GM21737 (cell line): Measurements from ENCODE around the gene PSEN1.

Experiments
- ATAC-seq: cut with Tn5 transposase; IDR thresholded peaks from one replicate; pipeline ENCODE4 v1.9.1; 2021; ENCODE audit warnings: mild to moderate bottlenecking, moderate library complexity; ENCODE audit not compliant: unreplicated experiment

PSEN1 gene

GRCh38 chr14:73136387-73137225 lies at the start of gene PSEN1:
Gene PSEN1 (plus strand): TSS chr14:73136507. CDS start chr14:73148020, 11,513 bp downstream.
- ATAC-seq = peak; percentile 93

GRCh38 chr14:73091044-73091443 lies 45.3 kb upstream of the PSEN1 start:
- ATAC-seq = no peak

GRCh38 chr14:73097421-73097820 lies 38.9 kb upstream of the PSEN1 start:
- no peak for ATAC-seq

DNA sequence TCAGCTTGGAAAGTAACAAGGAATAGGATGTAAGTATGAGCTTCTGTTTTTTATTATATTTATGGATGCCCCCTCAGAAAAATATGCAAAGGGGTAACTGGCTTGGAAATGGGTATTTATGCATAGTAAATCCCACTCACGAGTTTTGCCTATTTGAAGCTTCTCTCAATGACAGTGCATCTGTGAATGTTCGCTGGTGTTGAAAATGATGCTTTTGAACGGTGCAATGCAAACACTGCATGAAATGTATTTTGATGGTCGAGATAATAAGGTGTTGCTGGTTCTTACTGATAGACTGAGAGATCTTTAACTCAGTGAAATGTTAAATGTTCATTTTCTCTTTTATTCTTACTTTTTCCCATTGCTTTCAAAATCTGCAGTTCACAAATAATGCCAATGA lies 36.0 kb upstream of the PSEN1 start:
- no peak for ATAC-seq

GRCh38 chr14:73102806-73103497 lies 33.4 kb upstream of the PSEN1 start:
- no peak for ATAC-seq

DNA sequence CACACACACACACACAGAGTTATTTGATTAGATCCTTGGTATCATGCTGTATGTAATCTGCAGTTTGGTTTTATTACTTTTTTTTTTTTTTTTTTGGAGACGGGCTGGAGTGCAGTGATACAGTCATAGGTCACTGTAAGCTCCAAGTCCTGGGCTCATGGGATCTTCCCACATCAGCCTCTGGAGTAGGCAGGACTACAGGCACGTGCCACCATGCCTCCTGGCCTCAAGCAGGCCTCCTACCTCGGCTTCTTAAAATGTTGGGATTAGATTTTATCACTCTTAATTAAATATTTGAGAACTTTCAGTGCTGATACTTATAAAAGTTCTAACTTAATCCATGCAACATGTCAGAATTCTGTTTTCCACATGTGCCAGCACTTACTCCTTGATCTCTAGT lies 31.3 kb upstream of the PSEN1 start:
- no peak for ATAC-seq

DNA sequence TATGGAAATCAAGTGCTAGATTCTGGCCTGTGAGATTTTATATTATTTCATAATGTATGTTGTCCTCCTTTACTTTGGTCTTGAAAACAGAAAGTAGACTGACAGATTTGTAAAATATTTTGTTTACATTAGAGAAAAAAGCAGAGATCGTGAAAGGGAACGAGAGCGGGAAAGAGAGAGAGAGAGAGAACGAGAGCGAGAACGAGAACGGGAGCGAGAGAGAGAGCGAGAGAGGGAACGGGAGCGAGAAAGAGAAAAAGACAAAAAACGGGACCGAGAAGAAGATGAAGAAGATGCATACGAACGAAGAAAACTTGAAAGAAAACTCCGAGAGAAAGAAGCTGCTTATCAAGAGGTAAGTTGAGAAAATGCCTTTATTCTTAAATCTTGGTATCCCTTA lies 30.6 kb upstream of the PSEN1 start:
- no peak for ATAC-seq

GRCh38 chr14:73116079-73116665 lies 20.1 kb upstream of the PSEN1 start:
- no peak for ATAC-seq

DNA sequence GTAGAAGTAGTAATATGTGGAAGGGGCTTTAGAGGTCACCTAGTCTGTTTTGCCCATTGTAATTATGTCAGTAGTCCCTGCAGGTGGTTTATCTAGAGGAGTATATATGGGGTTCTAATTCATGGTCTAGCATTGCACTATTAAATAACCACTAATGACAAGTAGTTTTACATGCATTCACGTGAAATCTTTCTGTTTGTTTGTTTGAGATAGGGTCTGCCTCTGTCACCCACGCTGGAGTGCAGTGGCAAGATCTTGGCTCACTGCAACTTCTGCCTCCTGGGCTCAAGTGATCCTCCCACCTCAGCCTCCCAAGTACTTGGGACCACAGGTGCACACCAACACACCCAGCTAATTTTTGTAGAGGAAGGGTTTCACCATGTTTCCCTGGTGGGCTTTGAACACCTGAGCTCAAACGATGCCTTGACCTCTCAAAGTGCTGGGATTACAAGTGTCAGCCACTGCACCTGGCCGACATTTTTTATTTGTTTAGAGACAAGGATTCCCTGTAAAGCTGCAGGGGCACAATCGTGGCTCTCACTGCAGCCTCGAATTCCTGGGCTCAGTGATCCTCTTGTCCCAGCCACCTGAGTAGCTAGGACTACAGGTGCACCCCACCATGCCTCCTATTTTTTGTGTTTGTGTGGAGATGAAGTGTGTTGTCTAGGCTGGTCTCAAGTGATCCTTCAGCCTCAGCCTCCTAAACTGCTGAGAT lies 12.0 kb upstream of the PSEN1 start:
- no peak for ATAC-seq

DNA sequence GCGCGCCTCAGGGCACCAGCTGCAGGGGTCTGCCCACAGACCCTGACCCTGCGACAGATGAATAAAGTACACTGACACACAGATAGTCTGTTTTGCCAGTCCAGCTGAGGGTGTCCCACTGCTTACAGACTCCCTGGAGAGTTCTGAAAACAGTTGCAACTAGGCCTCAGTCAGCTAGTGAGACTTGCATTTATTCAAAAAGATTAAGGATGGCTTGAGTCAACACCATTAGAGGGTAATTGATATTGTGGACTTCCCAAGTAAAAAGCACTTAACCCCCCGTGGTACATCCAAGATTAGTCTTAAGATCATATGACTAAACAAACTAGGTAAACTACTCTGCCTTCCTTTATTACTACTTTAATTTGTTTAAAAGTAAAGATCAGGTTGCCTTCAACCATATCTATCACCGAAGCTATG lies 11.1 kb upstream of the PSEN1 start:
- no peak for ATAC-seq

DNA sequence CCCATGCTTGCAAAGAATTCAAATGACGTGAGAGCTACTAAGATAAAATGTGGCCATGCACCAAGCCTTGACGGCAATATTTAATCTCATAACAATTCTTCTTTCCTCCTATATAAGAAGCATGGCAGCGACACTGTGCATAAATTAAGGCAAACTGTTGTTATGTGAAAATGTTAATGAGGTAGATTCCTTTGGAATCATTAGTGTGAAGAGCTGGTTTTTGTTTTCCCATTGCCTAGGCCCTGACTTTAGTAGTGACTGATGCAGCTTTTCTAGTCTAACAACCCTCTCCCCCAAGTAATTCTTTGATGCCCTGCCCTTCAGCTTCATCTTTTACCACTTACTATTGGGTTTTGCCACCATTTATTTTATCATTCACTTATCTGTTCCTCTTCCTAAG lies 10.6 kb upstream of the PSEN1 start:
- ATAC-seq = no peak

- ATAC-seq = no peak
Observed at GRCh38 chr14:73133795-73134194, 2.5 kb upstream of the PSEN1 start.

GRCh38 chr14:73136085-73136386 lies 271 bp upstream of the PSEN1 start:
- ATAC-seq = no peak

DNA sequence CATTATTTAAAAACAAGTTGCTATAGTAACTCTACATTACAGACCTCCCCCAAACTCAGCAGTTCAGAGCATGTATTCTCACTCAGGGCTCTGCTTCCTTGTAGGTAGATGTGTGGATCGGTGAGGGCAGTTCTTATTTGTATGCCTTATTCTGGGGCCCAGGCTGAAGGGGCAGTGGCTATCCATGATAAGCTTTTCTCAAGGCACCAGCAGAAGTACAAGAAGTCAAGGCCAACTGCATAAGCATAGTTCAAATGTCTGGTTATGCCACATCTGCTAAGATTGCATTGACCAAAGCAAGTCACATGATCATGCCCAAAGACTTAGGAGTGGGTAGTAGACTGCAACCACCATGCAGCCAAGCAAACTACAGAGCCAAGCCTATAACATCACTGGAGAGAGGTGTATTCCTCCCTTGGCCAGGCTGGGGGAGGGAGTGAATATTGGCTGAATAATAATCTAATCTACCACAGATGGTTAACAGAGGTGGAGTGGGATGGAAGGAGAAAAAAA lies 4.6 kb downstream of the PSEN1 start:
- ATAC-seq = no peak

GRCh38 chr14:73142216-73142615 lies 5.9 kb downstream of the PSEN1 start:
- ATAC-seq = no peak

DNA sequence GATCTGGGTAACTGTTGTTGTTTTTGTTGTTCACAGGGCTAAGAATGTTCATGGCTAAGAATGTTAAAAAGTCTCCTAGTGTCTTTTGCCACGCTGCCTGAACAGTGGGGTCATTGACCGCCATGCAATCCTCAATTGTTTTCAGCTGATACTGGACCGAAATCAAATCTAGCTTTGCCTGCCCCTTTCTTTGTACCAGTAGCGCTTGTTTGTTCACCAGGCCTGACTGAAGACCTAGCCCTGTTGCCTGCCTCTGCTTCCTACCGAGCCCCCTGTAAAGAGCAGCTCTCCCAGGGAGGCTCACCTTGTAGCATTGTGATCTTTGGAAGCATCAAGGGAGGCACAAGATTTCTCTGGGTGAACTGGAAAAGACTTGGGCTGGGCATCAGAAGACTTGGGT lies 6.7 kb downstream of the PSEN1 start:
- ATAC-seq = no peak

GRCh38 chr14:73143617-73144016 lies 7.3 kb downstream of the PSEN1 start:
- ATAC-seq = no peak

DNA sequence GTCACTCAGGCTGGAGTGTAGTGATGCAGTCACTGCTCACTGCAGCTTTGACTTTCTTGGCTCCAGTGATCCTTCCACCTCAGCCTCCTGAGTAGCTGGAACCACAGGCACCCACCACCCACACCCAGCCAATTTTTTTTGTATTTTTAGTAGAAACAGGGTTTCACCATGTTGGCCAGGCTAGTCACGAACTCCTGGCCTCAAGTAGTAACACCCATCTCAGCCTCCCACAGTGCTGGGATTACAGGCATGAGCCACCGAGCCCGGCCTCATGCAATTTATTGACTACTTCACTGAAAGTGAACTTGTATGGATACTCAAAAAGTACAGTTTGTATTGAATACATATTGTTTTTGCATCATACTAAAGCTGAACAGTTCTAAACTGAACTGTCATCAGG lies 9.1 kb downstream of the PSEN1 start:
- no peak for ATAC-seq

DNA sequence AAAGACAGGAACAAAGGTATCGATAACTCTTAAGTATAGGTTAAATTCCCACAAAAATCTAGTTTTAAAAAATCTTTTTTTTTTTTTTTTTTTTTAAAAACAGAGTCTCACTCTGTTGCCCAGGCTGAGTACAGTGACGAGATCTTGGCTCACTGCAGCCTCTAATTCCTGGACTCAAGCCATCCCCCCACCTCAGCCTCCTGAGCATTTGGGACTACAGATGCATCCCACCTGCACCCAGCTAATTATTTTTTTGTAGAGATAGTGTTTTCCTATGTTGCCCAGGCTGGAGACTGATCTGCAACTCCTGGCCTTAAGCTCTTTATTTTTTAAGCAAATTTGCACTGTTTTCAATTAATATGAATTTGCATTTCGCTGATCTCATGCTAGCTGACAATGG lies 9.8 kb downstream of the PSEN1 start:
- no peak for ATAC-seq

GRCh38 chr14:73149753-73150152 lies 13.4 kb downstream of the PSEN1 start:
- no peak for ATAC-seq

- ATAC-seq = no peak
Observed at GRCh38 chr14:73153272-73153671, 17.0 kb downstream of the PSEN1 start.
